Measurements from ENCODE around the gene SMARCA4.

The SMARCA4 gene

GRCh38 chr19:11028146-11028545 lies 67.3 kb downstream of the SMARCA4 start:
- no peak for TF ChIP-seq ZNF658 (tag by site-specific recombination; IDR thresholded peaks at IDR 0.05)
- TF ChIP-seq ZNF621 (tag by site-specific recombination; IDR thresholded peaks at IDR 0.05), result no peak
- no peak for TF ChIP-seq ZNF391 (tag by site-specific recombination; IDR thresholded peaks at IDR 0.05; ENCODE audit: borderline replicate concordance, low read depth)
- TF ChIP-seq ZNF660 (tag by site-specific recombination; IDR thresholded peaks at IDR 0.05), result no peak
- TF ChIP-seq ZNF26 (tag by site-specific recombination; IDR thresholded peaks at IDR 0.05), result no peak
- no peak for TF ChIP-seq ZNF600 (tag by site-specific recombination; IDR thresholded peaks at IDR 0.05)
- TF ChIP-seq ZFP3 (tag by site-specific recombination; IDR thresholded peaks at IDR 0.05; ENCODE audit: low read depth), result no peak
- TF ChIP-seq ZNF140 (tag by site-specific recombination; IDR thresholded peaks at IDR 0.05), result no peak
- no peak for TF ChIP-seq ZNF792 (tag by site-specific recombination; IDR thresholded peaks at IDR 0.05)
- no peak for TF ChIP-seq ZNF146 (tag by site-specific recombination; IDR thresholded peaks at IDR 0.05)
- TF ChIP-seq GFI1B (tag by site-specific recombination; IDR thresholded peaks at IDR 0.05), result no peak
- POLR2A ChIA-PET, result no interaction called here
- Histone ChIP-seq H3K4me3 (ENCODE audit: low read depth, low read length) (no peak overlapping the region), H3K9me3 (ENCODE audit: control insufficient read depth, insufficient read depth, low read depth, low read length) (no peaks in the 10 kb centered on the region), H3K27ac (ENCODE audit: extremely low read depth, low read depth, low read length) (no peak overlapping the region), H3K36me3 (ENCODE audit: control insufficient read depth in 2 of 2, insufficient read depth in 1 of 2, low read length in 2 of 2) (peaks cover 0 to 98% of the 10 kb centered on the region in 2 experiments; a peak in 2 of 3 replicates), H3K4me1 (ENCODE audit: control insufficient read depth, insufficient read depth, low read length) (no peaks in the 10 kb centered on the region)
- CTCF ChIA-PET, result interaction anchor here (2.0 to 2.2 kb wide), 2 partner anchors 8 to 92 kb away, joined by 6 to 13 read pairs; no protein-coding TSS in a partner anchor

GRCh38 chr19:11031421-11032070 lies 70.7 kb downstream of the SMARCA4 start:
- ChIA-PET CTCF (interaction anchor here (0.7 kb wide), 1 partner anchor 92 kb away, joined by 3 read pairs; no protein-coding TSS in a partner anchor), POLR2A (no interaction called here)
- Histone ChIP-seq H3K36me3 (ENCODE audit: control insufficient read depth in 2 of 2, insufficient read depth in 1 of 2, low read length in 2 of 2) (peaks cover 5 to 100% of the 10 kb centered on the region in 2 experiments), H3K9me3 (ENCODE audit: control insufficient read depth, insufficient read depth, low read depth, low read length) (no peaks in the 10 kb centered on the region), H3K27ac (ENCODE audit: extremely low read depth, low read depth, low read length) (no peak overlapping the region), H3K4me3 (ENCODE audit: low read depth, low read length) (no peak overlapping the region), H3K4me1 (ENCODE audit: control insufficient read depth, insufficient read depth, low read length) (no peaks in the 10 kb centered on the region)
- TF ChIP-seq ZNF621 (tag by site-specific recombination; IDR thresholded peaks at IDR 0.05) (no peak), ZNF777 (tag by site-specific recombination; IDR thresholded peaks at IDR 0.05; ENCODE audit: borderline replicate concordance) (no peak), ZNF510 (tag by site-specific recombination; IDR thresholded peaks at IDR 0.05; ENCODE audit: insufficient replicate concordance) (no peak), ZNF660 (tag by site-specific recombination; IDR thresholded peaks at IDR 0.05) (no peak), ZFP41 (tag by site-specific recombination; IDR thresholded peaks at IDR 0.05; ENCODE audit: borderline replicate concordance) (no peak), ZBTB10 (tag by site-specific recombination; IDR thresholded peaks at IDR 0.05) (no peak), KLF10 (tag by site-specific recombination; IDR thresholded peaks at IDR 0.05) (no peak), ZBTB49 (tag by site-specific recombination; IDR thresholded peaks at IDR 0.05; ENCODE audit: low read depth) (no peak), ZNF792 (tag by site-specific recombination; IDR thresholded peaks at IDR 0.05) (no peak)

Measured in HEK293 (cell line).